ENCODE data around the gene PIGL.

- TF ChIP-seq CTCF (IDR thresholded peaks at IDR 0.05) = no peak
- no peak for TF ChIP-seq POLR2A (IDR thresholded peaks at IDR 0.05)
Measured at GRCh38 chr17:16374146-16374938, 157.3 kb downstream of the PIGL start.
